Stimulated activated CD4-positive, alpha-beta T cell treated with anti-CD3 and anti-CD28 coated beads, Interleukin-4, amount 100 ng/mL, for 4 hours (primary cell): ENCODE measurements around the gene PRAMEF18.
"Not testable (repeated sequence)": the region's sequence is repeated elsewhere in the genome, so short reads cannot be mapped to it uniquely, and the experiment has no call there.

Source experiments
- DNase-seq, 2 experiments: peaks; one replicate each; pipeline ENCODE4 v3.0.0-alpha.2; 2020

The PRAMEF18 gene

DNA sequence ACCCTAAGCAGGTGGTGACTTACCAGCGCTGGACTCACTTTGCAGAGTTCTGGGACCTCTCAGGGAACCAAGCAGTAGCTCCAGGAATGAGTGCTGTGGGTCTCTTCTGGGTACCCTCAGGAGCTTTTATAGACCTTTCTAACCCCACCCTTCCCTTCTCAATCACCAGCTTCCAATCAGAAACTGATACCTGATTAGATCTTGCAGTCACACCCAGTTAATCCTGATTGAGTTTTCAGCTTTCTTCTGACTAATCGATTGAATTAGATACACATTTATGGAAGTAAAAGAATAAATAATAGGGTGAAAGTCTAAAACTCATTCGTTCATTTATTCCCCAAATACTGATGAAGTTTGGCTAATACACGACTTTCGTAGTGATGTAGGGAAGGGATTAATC lies 24.6 kb downstream of the PRAMEF18 start, which contains the start of gene PRAMEF13:
PRAMEF13 (minus strand) TSS at position 101 of the 400 bp plus-strand sequence. CDS start 1,820 bp downstream, outside the sequence.
- not testable (repeated sequence) for DNase-seq
